Neutrophil (primary cell): ENCODE measurements around the gene MKLN1.

ENCODE experiments used
- H3K27ac ChIP-seq: fragments of 200-600 bp; sonication (generic); 2 replicates; pipeline ENCODE4 v1.5.1; 2016; ENCODE audit warnings: mild to moderate bottlenecking, moderate library complexity
- H3K27me3 ChIP-seq: fragments of 200-600 bp; sonication (generic); 2 replicates; pipeline ENCODE4 v1.6.0; 2016; ENCODE audit warnings: mild to moderate bottlenecking
- H3K36me3 ChIP-seq: fragments of 200-600 bp; sonication (generic); 2 replicates; pipeline ENCODE4 v1.5.1; 2017
- H3K4me1 ChIP-seq, 2 experiments: fragments of 200-600 bp in 1 of 2; sonication (generic) in 1 of 2; 1 replicate in 1 of 2; 2 replicates in 1 of 2; pipeline versions ENCODE4 v1.5.1 to v1.6.1; 2013 to 2016; ENCODE audit warnings: low read depth in 1 of 2, low read length in 1 of 2, mild to moderate bottlenecking in 1 of 2, moderate library complexity in 1 of 2; ENCODE audit not compliant: control insufficient read depth in 1 of 2, insufficient read depth in 1 of 2
- H3K4me3 ChIP-seq, 2 experiments: fragments of 200-600 bp in 1 of 2; sonication (generic) in 1 of 2; 1 replicate in 1 of 2; 2 replicates in 1 of 2; pipeline ENCODE4 v1.5.1; 2013 to 2016; ENCODE audit warnings: low read depth in 1 of 2, low read length in 1 of 2, mild to moderate bottlenecking in 1 of 2, moderate library complexity in 1 of 2
- H3K9me3 ChIP-seq: fragments of 200-600 bp; sonication (generic); 2 replicates; pipeline ENCODE4 v1.5.1; 2016
- TF ChIP-seq, protein P1 (sequence below): fragments of 200-600 bp; sonication (generic); IDR thresholded peaks from 2 replicates; pipeline ENCODE4 v1.5.1; 2016; ENCODE audit warnings: antibody characterized with exemption

Gene MKLN1

DNA sequence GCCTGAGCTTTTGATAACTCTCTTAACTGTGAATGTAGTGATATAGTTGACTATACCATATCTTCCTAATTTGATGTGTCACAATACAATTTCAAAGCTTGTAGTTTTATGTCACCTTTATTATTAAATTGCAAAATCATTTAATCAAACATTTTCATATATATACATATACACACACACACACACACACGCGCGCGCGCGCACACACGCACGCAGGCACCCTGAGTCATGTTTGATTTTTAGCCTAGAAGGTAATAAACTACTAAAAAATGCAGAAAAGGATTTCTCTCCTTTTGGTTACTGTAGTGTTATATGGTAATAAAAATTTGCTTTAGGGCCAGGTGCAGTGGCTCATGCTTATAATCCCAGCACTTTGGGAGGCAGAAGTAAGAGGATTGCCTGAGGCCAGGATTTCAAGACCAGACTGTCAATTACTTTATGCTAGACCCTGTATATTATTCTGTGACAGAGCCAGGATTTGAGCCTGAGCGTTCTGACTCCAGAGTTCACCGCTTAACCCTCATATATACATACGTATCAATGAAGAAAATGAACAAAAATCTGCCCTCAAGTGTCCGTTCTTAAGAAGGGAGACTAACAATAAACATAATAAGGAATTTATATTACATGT, 139.2 kb downstream of the MKLN1 start:
- peaks cover 86% of the 10 kb centered on the region for H3K36me3 ChIP-seq
- no peak overlapping the region for H3K4me3 ChIP-seq
- TF ChIP-seq, protein P1, sequence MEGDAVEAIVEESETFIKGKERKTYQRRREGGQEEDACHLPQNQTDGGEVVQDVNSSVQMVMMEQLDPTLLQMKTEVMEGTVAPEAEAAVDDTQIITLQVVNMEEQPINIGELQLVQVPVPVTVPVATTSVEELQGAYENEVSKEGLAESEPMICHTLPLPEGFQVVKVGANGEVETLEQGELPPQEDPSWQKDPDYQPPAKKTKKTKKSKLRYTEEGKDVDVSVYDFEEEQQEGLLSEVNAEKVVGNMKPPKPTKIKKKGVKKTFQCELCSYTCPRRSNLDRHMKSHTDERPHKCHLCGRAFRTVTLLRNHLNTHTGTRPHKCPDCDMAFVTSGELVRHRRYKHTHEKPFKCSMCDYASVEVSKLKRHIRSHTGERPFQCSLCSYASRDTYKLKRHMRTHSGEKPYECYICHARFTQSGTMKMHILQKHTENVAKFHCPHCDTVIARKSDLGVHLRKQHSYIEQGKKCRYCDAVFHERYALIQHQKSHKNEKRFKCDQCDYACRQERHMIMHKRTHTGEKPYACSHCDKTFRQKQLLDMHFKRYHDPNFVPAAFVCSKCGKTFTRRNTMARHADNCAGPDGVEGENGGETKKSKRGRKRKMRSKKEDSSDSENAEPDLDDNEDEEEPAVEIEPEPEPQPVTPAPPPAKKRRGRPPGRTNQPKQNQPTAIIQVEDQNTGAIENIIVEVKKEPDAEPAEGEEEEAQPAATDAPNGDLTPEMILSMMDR, result no peak

DNA sequence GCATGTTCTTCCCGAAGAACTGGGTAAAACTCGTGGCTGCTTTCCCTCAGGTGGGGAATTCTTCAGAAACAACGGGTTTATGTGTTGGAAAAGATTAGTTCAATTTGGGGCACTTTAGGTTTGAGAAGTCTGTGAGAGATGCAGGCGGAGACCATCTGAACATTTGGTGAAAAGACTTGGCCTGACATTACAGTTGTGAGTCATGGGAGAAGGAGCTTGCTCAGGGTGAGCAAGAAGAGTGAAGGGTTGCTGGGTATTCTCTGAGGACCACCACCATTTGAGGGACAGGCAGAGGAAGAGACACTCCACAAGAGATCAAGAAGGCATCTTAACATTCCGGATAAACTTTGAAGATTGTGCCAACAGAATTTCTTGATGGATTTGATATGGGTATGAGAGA, 140.1 kb downstream of the MKLN1 start:
- peaks cover 88% of the 10 kb centered on the region for H3K36me3 ChIP-seq
- no peaks in the 10 kb centered on the region for H3K27me3 ChIP-seq
- H3K9me3 ChIP-seq, result no peaks in the 10 kb centered on the region
- no peaks in the 10 kb centered on the region for H3K4me1 ChIP-seq
- no peak overlapping the region for H3K27ac ChIP-seq
- no peak overlapping the region for H3K4me3 ChIP-seq
- TF ChIP-seq, protein P1, result no peak

More for the DNA sequence above, 139.2 kb downstream of the MKLN1 start:
- no peak overlapping the region for H3K27ac ChIP-seq
- no peaks in the 10 kb centered on the region for H3K9me3 ChIP-seq
- no peaks in the 10 kb centered on the region for H3K4me1 ChIP-seq
- H3K27me3 ChIP-seq, result no peaks in the 10 kb centered on the region

DNA sequence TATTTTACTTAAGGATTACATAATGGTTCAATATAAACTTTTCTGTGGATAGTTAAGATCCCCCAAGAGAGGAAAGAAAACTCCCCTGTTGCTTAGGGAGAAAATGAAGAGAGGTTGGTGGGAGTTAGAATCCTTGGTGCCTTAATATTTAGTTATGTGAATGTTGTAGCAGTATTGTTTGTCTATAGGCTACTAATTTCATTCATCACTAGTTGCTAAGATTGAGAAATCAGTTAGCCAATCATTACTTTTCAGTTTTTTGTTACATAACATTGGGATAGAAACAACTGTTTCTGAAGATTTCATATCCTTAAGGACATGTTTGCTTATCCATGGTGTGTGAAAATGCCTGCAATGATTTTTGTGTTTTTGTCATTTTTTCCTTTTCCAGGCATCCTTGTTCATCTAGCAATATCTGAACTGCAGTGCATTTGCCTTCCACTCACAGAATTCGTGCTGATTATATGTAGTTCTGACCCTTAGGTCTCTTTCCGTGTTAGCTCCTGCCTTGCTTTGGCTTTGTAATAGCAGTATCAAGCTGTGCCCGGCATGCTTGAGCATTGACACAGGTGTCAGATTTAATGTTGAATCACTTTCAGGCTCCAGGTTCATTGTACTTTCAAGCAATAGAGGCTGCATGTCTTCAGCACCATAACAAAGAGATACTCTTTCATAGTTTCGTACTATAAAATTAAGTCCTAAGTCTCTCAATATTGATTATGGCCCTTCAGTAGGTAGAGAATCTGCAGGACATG, 143.8 kb downstream of the MKLN1 start:
- Histone ChIP-seq H3K27me3 (no peaks in the 10 kb centered on the region), H3K36me3 (peaks cover 67% of the 10 kb centered on the region), H3K4me3 (no peak overlapping the region), H3K4me1 (no peaks in the 10 kb centered on the region), H3K9me3 (no peaks in the 10 kb centered on the region), H3K27ac (no peak overlapping the region)
- TF ChIP-seq, protein P1, result no peak

DNA sequence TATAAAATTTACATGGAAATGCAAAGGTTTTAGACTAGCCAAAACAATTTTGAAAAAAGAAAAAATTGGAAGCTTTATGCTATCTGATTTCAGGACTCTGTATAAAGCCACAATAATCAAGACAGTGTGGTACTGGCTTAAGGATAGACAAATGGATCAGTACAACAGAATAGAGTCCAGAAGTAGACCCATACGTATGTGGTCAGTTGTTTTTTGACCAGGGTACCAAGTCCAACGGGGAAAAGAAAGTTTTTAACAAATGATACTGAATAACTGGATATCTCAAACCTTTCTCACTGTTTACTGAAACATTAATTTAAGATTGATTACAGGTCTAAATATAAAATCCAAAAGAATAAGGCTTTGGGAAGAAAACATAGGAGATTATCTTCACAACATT, 149.1 kb downstream of the MKLN1 start:
- no peak overlapping the region for H3K4me3 ChIP-seq
- no peaks in the 10 kb centered on the region for H3K4me1 ChIP-seq
- no peak overlapping the region for H3K27ac ChIP-seq
- peaks cover 34% of the 10 kb centered on the region for H3K36me3 ChIP-seq
- TF ChIP-seq, protein P1, result no peak
- H3K9me3 ChIP-seq, result no peaks in the 10 kb centered on the region
- H3K27me3 ChIP-seq, result no peaks in the 10 kb centered on the region

DNA sequence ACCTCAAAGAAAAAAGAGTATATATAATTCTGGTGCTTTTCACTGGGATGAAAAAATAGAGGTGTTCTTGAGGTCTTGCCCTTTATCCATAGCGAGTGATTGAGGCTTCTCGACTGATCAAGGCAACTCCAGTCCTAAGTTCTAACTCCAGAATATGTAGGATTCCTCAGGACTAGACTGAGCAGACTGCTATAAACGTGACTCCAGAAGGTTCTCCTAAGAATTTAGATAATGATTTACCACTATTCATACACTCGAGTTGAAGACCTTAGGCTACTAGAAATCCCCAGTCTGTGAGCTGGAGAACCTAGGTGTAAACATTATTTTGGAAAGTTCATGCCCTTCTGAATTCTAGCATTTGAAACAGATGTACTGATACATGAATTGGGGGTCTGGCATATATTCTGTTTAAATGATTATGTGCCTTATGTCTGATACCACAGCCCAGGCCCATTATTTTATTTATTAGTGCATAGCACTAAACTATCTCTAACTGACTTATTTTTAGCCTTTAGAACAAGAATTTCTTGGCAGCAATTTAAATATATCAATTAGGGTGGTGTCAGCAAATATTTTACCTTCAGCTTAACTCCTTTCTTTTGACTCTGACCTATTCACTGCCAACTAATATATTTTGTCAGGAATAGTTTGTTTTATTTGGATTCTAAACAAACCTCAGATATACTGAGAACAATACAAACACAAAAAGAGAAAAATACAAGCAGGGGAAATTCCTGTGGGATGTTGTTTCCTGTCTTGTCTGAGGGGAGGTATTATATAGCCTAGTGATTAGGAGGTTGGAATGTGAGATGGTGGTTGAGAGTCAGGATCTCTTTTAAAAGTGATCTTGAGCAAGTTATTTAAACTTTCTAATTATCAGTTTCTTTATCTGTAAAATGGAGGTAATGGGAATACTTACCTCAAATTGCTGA, 153.0 kb downstream of the MKLN1 start:
- no peaks in the 10 kb centered on the region for H3K9me3 ChIP-seq
- H3K4me1 ChIP-seq, result no peaks in the 10 kb centered on the region
- H3K27me3 ChIP-seq, result no peaks in the 10 kb centered on the region
- no peak overlapping the region for H3K4me3 ChIP-seq
- TF ChIP-seq, protein P1, result no peak
- H3K27ac ChIP-seq, result no peak overlapping the region
- H3K36me3 ChIP-seq, result peaks cover 30% of the 10 kb centered on the region
